EH (cell line): ENCODE data around the gene PLD1.
"Not testable (repeated sequence)": the region's sequence is repeated elsewhere in the genome, so short reads cannot be mapped to it uniquely, and the experiment has no call there.

Experiments used
- DNase-seq: peaks from one replicate; pipeline ENCODE4 v3.0.0-alpha.2; 2015; ENCODE audit warnings: low read depth

The PLD1 gene

GRCh38 chr3:171663805-171664204 is 146.5 kb downstream of the PLD1 start:
- no peak for DNase-seq

- DNase-seq = no peak
Measured at GRCh38 chr3:171661484-171661883, 148.8 kb downstream of the PLD1 start.

GRCh38 chr3:171660188-171660587 is 150.1 kb downstream of the PLD1 start:
- DNase-seq = no peak

- peak; percentile 66 for DNase-seq
Measured at GRCh38 chr3:171658841-171659240, 151.4 kb downstream of the PLD1 start.

- DNase-seq = peak; percentile 71
Measured at GRCh38 chr3:171654809-171655208, 155.5 kb downstream of the PLD1 start.

- no peak for DNase-seq
Measured at GRCh38 chr3:171654326-171654725, 156.0 kb downstream of the PLD1 start.

- DNase-seq = no peak
Measured at GRCh38 chr3:171653701-171654100, 156.6 kb downstream of the PLD1 start.

GRCh38 chr3:171652932-171653331 is 157.4 kb downstream of the PLD1 start:
- no peak for DNase-seq

- no peak for DNase-seq
Measured at GRCh38 chr3:171649911-171650592, 160.2 kb downstream of the PLD1 start.

- peak; percentile 21 for DNase-seq
Measured at GRCh38 chr3:171649267-171649666, 161.0 kb downstream of the PLD1 start.

GRCh38 chr3:171648069-171648468 is 162.2 kb downstream of the PLD1 start:
- no peak for DNase-seq

- peak; percentile 68 for DNase-seq
Measured at GRCh38 chr3:171646357-171647133, 163.7 kb downstream of the PLD1 start.

- DNase-seq = no peak
Measured at GRCh38 chr3:171644681-171645080, 165.6 kb downstream of the PLD1 start.

- no peak for DNase-seq
Measured at GRCh38 chr3:171643681-171644080, 166.6 kb downstream of the PLD1 start.

- no peak for DNase-seq
Measured at GRCh38 chr3:171643033-171643432, 167.2 kb downstream of the PLD1 start.

- DNase-seq = peak; percentile 79
Measured at GRCh38 chr3:171640520-171641412, 169.5 kb downstream of the PLD1 start.

GRCh38 chr3:171636666-171637065 is 173.6 kb downstream of the PLD1 start:
- DNase-seq = no peak

- no peak for DNase-seq
Measured at GRCh38 chr3:171632766-171633165, 177.5 kb downstream of the PLD1 start.

GRCh38 chr3:171626799-171627198 is 183.5 kb downstream of the PLD1 start:
- DNase-seq = not testable (repeated sequence)

GRCh38 chr3:171622126-171622525 is 188.2 kb downstream of the PLD1 start:
- no peak for DNase-seq

- DNase-seq = peak; percentile 78
Measured at GRCh38 chr3:171620825-171621434, 189.4 kb downstream of the PLD1 start.

- no peak for DNase-seq
Measured at GRCh38 chr3:171616798-171617197, 193.5 kb downstream of the PLD1 start.
